ENCODE measurements around the gene GRM7.
A peak's percentile ranks its signal among the peaks of the same experiment; 100 is the strongest.

Gene GRM7

DNA sequence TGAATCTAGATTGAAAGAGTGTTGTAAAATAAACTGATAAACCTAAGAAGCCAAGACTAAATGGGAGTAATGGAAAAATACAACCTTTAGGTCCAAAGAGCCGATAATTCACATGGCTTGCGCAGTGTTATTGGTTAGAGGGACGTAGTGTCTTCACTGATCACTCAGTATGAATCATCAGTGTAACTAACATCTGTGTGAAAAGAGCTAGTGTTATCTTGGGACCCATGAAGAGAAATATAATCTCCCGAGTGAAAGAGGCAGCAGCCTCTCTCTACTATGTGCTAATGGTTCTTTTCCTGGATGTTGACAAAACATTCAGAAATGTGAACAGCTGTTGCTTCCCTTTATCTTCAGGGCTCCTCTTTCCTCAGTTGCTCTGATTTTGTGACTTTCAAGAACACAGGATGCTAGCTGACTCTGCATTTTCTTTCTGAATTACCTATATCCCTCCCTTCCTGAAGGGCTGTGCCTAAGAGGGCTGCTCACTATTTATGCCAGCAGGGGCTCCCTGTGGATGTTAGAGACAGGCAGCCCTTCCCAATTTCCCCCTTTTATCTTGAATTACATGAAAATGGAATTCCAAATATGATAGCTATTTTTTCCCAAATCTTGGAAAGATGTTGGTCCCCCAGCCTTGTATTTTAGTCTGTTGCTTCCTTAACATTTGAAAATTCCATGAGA is 128.8 kb downstream of the GRM7 start:
- H3K4me1 ChIP-seq (ENCODE audit: insufficient read depth, poor library complexity, severe bottlenecking) = no peaks in the 10 kb centered on the region
- DNase-seq (ENCODE audit: low spot score) = no peak
- TF ChIP-seq, protein P1, sequence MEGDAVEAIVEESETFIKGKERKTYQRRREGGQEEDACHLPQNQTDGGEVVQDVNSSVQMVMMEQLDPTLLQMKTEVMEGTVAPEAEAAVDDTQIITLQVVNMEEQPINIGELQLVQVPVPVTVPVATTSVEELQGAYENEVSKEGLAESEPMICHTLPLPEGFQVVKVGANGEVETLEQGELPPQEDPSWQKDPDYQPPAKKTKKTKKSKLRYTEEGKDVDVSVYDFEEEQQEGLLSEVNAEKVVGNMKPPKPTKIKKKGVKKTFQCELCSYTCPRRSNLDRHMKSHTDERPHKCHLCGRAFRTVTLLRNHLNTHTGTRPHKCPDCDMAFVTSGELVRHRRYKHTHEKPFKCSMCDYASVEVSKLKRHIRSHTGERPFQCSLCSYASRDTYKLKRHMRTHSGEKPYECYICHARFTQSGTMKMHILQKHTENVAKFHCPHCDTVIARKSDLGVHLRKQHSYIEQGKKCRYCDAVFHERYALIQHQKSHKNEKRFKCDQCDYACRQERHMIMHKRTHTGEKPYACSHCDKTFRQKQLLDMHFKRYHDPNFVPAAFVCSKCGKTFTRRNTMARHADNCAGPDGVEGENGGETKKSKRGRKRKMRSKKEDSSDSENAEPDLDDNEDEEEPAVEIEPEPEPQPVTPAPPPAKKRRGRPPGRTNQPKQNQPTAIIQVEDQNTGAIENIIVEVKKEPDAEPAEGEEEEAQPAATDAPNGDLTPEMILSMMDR (IDR thresholded peaks at IDR 0.05; ENCODE audit: poor library complexity, severe bottlenecking) = no peak

DNA sequence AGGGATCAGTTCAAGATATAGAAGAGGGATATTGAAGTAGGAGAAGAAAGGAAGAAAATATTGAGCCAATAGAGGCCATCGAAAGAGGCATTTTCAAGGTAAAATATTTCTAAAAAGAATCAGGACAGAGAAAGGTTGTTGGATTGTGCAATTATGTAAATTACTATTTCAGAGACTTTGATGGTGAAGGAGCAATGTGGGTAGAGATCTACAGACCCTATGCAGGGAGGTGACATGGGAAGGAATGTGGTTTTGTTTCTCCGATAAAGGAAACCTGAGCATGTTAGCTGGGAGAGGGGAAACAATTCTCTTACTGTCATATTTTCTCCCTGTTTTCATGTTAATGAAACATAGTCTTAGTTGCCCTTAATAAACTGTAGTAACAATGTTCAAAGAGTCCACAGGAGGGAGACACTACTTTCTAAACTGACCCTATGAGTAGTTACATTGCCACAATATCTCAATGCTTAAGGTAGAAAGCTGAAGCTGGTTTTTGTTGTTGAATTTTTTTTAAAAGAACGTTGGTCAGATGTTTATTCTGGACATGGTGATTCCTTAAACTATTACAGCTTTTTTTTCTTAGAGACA is 133.3 kb downstream of the GRM7 start:
- DNase-seq (ENCODE audit: low spot score) (no peak), ATAC-seq (ENCODE audit: low read depth) (no peak)
- H3K4me3 ChIP-seq (ENCODE audit: severe bottlenecking) = no peak overlapping the region

More for the DNA sequence above, 128.8 kb downstream of the GRM7 start:
- H3K4me3 ChIP-seq (ENCODE audit: severe bottlenecking) = no peak overlapping the region
- H3K27me3 ChIP-seq (ENCODE audit: insufficient read depth, poor library complexity, severe bottlenecking) = no peaks in the 10 kb centered on the region
- ATAC-seq (ENCODE audit: low read depth) = no peak
- H3K9me3 ChIP-seq (ENCODE audit: severe bottlenecking) = peaks cover 2% of the 10 kb centered on the region
- no peaks in the 10 kb centered on the region for H3K36me3 ChIP-seq (ENCODE audit: low read depth)
- H3K27ac ChIP-seq (ENCODE audit: poor library complexity, severe bottlenecking) = no peak overlapping the region

DNA sequence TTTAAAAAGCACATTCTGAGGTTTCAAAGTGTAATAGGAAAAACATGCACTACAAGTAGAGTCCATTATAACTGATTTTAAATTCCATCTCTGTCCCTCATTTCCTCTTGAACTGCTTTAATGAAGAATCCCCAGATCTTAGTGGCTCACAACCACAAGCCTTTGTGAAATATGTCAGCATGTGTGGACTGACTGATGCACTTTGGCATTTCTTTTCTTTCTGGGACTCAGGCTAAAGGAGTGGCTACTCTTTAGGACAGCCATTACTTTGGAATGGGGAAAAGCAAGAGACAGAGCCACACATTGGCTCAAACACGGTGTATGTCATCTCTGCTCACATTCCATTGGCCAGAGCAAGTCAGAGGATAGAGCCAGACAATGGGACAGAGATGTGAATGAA is 139.6 kb downstream of the GRM7 start:
- TF ChIP-seq, protein P1 (IDR thresholded peaks at IDR 0.05; ENCODE audit: poor library complexity, severe bottlenecking) = no peak
- H3K9me3 ChIP-seq (ENCODE audit: severe bottlenecking) = peaks cover 1% of the 10 kb centered on the region
- no peak overlapping the region for H3K27ac ChIP-seq (ENCODE audit: poor library complexity, severe bottlenecking)
- H3K4me1 ChIP-seq (ENCODE audit: insufficient read depth, poor library complexity, severe bottlenecking) = no peaks in the 10 kb centered on the region
- no peaks in the 10 kb centered on the region for H3K36me3 ChIP-seq (ENCODE audit: low read depth)
- no peak overlapping the region for H3K4me3 ChIP-seq (ENCODE audit: severe bottlenecking)
- no peaks in the 10 kb centered on the region for H3K27me3 ChIP-seq (ENCODE audit: insufficient read depth, poor library complexity, severe bottlenecking)
- ATAC-seq (ENCODE audit: low read depth) (no peak), DNase-seq (ENCODE audit: low spot score) (no peak)

More for the DNA sequence above, 133.3 kb downstream of the GRM7 start:
- no peaks in the 10 kb centered on the region for H3K36me3 ChIP-seq (ENCODE audit: low read depth)
- no peaks in the 10 kb centered on the region for H3K4me1 ChIP-seq (ENCODE audit: insufficient read depth, poor library complexity, severe bottlenecking)
- H3K27me3 ChIP-seq (ENCODE audit: insufficient read depth, poor library complexity, severe bottlenecking) = no peaks in the 10 kb centered on the region
- H3K27ac ChIP-seq (ENCODE audit: poor library complexity, severe bottlenecking) = no peak overlapping the region
- TF ChIP-seq, protein P1 (IDR thresholded peaks at IDR 0.05; ENCODE audit: poor library complexity, severe bottlenecking) = peak; percentile 10
- no peaks in the 10 kb centered on the region for H3K9me3 ChIP-seq (ENCODE audit: severe bottlenecking)

DNA sequence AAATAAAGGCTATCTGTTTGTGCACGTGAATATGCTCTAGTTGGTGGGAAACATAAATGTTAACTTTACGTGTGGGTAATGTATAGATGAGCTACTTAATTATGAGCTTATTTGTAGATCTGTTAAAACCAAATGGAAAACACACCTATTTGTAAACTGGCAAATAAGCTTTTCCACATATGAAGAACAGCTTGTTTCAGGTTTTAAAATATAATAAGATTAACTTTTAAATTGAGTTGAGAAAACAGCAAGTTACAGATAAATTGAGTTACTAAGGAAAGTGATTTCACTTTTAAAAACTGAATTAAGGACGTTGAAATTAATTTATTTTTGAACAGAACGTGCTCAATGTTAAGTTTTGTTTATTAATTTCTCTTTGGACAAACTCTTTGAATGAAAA is 140.5 kb downstream of the GRM7 start:
- Histone ChIP-seq H3K4me1 (ENCODE audit: insufficient read depth, poor library complexity, severe bottlenecking) (no peaks in the 10 kb centered on the region), H3K9me3 (ENCODE audit: severe bottlenecking) (peaks cover 1% of the 10 kb centered on the region), H3K36me3 (ENCODE audit: low read depth) (no peaks in the 10 kb centered on the region), H3K27me3 (ENCODE audit: insufficient read depth, poor library complexity, severe bottlenecking) (no peaks in the 10 kb centered on the region), H3K27ac (ENCODE audit: poor library complexity, severe bottlenecking) (no peak overlapping the region), H3K4me3 (ENCODE audit: severe bottlenecking) (no peak overlapping the region)
- TF ChIP-seq, protein P1 (IDR thresholded peaks at IDR 0.05; ENCODE audit: poor library complexity, severe bottlenecking) = no peak
- DNase-seq (ENCODE audit: low spot score) (no peak), ATAC-seq (ENCODE audit: low read depth) (no peak)

Data from RWPE2 (cell line).